ENCODE results near the gene TENM3.
"Not testable (repeated sequence)": the region's sequence is repeated elsewhere in the genome, so short reads cannot be mapped to it uniquely, and the experiment has no call there.

The TENM3 gene

DNA sequence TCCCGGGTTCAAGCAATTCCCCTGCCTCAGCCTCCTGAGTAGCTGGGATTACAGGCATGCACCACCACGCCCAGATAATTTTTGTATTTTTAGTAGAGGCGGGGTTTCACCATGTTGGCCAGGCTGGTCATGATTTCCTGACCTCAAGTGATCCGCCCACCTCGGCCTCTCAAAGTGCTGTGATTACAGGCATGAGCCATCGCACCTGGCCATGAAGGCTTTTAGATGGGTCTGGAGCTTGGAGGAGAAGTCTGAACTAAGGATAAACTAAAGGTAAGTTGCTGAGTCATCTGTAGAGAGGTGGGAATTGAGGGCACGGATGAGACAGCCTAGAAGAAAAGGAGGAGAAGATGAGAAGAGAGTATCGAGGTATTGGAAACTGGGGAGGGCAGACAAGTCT is at the start of gene TENM3:
Gene TENM3 (plus strand): TSS at position 199 of the 400 bp plus-strand sequence. CDS start 80,619 bp downstream, outside the sequence.
- not testable (repeated sequence) for DNase-seq (ENCODE audit: low spot score)

GRCh38 chr4:182194091-182194824 is 48.9 kb upstream of the TENM3 start:
- DNase-seq (ENCODE audit: low spot score): no peak

- DNase-seq (ENCODE audit: low spot score): no peak
These were observed 45.6 kb upstream of the TENM3 start for GRCh38 chr4:182197611-182198010.

GRCh38 chr4:182201871-182202270 is 41.3 kb upstream of the TENM3 start:
- no peak for DNase-seq (ENCODE audit: low spot score)

DNA sequence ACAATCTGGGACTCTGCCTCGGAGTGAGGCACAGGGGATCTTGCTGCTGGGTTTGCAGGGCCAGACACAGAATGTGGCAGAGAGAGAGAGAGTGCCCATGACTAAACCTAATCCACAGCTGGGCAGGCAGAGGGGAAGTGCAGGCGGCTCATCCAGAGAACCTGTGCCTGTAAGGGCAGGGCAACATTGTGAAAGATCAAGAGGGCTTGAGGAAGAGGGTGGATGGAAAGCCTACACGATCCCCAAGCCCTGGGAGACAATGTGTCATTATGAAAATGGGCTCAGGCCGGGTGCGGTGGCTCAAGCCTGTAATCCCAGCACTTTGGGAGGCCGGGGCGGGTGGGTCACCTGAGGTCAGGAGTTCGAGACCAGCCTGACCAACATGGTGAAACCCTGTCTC is 40.6 kb upstream of the TENM3 start:
- DNase-seq (ENCODE audit: low spot score): no peak

GRCh38 chr4:182203872-182204411 is 39.3 kb upstream of the TENM3 start:
- DNase-seq (ENCODE audit: low spot score): no peak

GRCh38 chr4:182205306-182205705 is 37.9 kb upstream of the TENM3 start:
- no peak for DNase-seq (ENCODE audit: low spot score)

GRCh38 chr4:182206266-182206665 is 36.9 kb upstream of the TENM3 start:
- DNase-seq (ENCODE audit: low spot score): no peak

- no peak for DNase-seq (ENCODE audit: low spot score)
These were observed 36.3 kb upstream of the TENM3 start for GRCh38 chr4:182206916-182207315.

- DNase-seq (ENCODE audit: low spot score): no peak
These were observed 35.3 kb upstream of the TENM3 start for GRCh38 chr4:182207830-182208396.

DNA sequence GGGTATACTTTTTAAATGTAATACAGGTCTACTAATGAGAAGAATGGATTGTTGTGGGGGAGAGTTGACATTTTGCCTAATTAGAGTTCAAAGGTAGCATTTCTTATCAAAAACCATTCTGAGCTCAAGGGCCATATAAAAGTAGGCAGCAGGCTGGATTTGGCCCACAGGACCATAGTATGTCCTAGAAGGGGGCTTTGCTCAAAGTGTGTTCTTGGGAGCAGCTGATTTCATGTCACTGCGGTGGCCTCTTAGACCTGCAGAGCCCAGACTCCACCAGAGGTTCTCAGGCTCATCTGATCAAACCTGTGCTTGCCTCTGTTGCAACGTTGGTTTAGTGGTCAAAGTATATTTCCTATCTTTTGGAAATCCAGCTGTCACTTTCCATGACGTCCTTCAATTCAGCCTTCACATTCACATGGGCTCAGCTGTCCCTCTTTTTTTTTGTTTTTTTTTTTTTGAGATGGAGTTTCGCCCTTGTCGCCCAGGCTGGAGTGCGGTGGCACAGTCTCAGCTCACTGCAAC is 34.6 kb upstream of the TENM3 start:
- DNase-seq (ENCODE audit: low spot score): no peak

GRCh38 chr4:182212211-182212761 is 30.9 kb upstream of the TENM3 start:
- no peak for DNase-seq (ENCODE audit: low spot score)

DNA sequence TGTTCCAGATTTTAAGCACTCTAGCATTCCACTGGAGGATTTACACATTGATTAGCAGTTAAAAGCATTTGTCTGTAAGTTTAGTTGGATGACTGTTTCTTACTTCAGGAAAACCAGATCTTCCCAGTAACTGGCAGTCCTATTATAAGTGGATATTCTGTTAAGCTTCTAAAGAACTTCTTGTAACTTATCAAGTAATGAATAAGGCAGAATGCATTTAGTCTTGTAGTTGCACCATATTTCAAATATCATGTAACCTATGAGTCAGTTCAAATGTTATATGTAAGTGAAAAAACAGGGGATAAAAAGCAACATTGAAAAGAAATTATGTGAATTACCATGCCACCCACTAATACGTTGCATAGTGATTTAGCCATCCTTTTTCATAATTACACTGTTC is 30.2 kb upstream of the TENM3 start:
- DNase-seq (ENCODE audit: low spot score): no peak

- DNase-seq (ENCODE audit: low spot score): no peak
These were observed 28.1 kb upstream of the TENM3 start for GRCh38 chr4:182215148-182215547.

DNA sequence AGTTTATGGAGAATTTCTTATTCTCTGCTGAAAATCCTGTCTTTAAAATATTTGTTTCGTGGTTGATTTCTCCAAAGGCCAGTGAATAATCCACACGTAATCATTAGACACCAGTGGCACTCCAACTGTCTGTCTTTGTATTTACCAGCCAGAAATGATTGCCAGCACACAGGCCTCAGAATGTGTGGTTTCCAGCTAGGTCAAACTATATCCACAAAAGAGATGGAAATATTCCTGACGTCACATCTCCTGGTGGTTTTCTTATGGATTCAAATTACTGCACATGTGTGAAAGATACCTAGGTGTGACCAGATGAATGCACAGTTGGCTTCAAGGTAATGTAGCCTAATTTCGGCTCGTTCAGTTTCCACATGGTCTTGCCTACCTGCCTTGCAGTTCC is 27.2 kb upstream of the TENM3 start:
- DNase-seq (ENCODE audit: low spot score): no peak

- no peak for DNase-seq (ENCODE audit: low spot score)
These were observed 23.7 kb upstream of the TENM3 start for GRCh38 chr4:182219411-182220056.

DNA sequence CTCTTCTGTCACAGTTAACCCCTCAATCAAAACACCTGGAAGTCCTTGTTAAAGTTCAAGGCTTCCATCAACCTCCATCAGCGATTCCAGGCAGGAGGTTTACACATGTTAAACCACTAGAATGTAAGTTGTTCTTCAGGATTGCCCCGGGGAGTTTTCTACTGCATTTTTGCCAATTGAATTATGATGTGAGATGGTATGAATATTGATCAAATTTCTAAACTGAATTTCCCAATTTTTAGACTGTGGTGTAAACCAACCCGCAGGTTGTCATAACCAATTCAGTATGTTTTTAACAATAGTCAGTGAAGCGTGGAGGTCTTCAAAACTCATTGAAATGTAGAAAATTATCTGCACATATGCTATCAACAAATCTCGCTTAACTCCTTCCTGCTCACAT is 21.2 kb upstream of the TENM3 start:
- no peak for DNase-seq (ENCODE audit: low spot score)

GRCh38 chr4:182222766-182223165 is 20.4 kb upstream of the TENM3 start:
- no peak for DNase-seq (ENCODE audit: low spot score)

GRCh38 chr4:182223708-182224107 is 19.5 kb upstream of the TENM3 start:
- no peak for DNase-seq (ENCODE audit: low spot score)

DNA sequence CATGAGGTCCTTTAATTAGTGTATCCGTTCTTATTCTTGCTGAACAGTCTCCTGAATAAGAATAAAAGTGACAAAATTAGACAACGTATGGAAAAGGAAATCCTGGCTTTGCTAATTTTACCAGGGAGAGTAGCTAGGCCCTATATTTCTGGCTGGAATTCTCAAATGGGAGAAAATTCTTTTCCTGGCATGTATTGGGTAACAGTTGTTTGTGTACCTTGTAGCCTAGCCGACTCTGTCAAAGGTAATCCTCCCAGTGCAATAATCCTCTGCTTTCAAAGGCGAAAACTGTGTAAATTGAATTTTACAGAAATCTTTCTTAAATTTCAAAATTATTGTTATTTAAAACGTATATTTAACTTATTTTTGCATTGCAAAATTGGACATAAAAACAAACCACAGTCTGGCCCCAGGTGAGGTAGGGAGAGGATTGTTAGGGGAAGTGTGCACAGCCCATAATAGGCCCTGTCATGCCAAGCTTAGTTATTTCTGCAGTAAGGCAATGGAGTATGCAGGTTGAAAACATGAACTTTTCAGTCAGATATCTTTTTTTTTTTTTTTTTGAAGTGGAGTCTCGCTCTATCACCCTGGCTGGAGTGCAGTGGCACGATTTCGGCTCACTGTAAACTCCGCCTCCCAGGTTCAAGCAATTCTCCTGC is 18.9 kb upstream of the TENM3 start:
- no peak for DNase-seq (ENCODE audit: low spot score)

GRCh38 chr4:182225257-182225852 is 17.8 kb upstream of the TENM3 start:
- no peak for DNase-seq (ENCODE audit: low spot score)

DNA sequence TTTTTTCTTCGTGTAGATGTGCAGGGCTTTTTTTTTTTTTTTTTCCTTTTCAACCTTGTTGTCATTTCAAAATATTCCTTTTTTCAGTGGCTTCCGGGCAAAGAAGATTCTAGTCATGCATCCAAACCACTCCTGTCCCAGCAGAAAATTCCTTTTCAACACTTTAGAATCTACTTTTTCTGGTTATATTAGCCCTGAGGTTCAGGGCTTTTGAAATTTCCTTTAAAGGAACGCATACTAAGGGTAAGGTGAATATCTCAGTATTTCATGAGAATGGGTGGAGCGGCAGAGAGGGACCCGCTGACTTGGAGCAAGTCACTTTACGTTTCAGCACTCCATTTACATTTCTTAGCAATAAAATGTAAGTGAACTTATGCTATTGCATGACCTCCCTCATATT is 15.6 kb upstream of the TENM3 start:
- DNase-seq (ENCODE audit: low spot score): no peak

Data from HuH-7 (cell line).